ENCODE results near the gene SRPX.

GRCh38 chrX:38181357-38181756, 39.3 kb downstream of the SRPX start:
- TF ChIP-seq CTCF (IDR thresholded peaks at IDR 0.05; ENCODE audit: low read length) (no peak), EZH2 (optimal IDR thresholded peaks at IDR 0.05; ENCODE audit: low read depth, low read length) (no peak), EZH2phosphoT487 (IDR thresholded peaks at IDR 0.05; ENCODE audit: low read length) (no peak)
